ENCODE data around the gene PROK2.
A peak's percentile ranks its signal among the peaks of the same experiment; 100 is the strongest.

PROK2 gene

DNA sequence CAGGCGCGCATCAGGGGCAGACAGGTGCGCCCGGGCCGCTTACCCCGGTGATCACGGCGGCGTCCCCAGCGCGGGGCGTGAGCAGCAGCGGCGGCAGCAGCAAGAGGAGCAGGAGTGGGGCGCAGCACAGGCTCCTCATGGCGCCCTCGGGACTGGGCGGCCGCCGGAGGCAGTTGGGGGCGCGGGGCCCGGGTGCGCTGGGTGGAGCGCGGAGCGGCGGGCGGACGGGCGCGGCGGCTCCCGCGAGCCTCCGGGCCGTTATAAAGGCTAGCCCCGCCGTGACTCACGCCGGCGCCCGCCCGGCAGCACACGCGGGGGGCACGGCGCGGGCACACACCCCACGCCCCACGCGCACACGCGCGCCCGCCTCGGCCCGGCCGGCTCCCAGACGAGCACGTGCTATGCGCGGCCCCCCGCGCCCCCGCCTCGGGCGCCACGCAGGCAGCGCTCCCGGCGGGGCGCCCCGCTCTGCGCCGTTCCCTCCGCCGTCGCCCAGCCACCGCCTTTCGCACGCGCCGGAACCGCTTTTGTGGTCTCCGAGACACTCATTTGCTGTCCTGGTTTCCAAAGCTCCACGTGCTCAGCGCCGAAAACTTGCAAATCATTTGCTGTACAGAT is at the start of gene PROK2:
TSS of gene PROK2 (minus strand) at position 235 of the 618 bp plus-strand sequence. CDS start at position 139, 96 bp downstream.
- DNase-seq: no peak

DNA sequence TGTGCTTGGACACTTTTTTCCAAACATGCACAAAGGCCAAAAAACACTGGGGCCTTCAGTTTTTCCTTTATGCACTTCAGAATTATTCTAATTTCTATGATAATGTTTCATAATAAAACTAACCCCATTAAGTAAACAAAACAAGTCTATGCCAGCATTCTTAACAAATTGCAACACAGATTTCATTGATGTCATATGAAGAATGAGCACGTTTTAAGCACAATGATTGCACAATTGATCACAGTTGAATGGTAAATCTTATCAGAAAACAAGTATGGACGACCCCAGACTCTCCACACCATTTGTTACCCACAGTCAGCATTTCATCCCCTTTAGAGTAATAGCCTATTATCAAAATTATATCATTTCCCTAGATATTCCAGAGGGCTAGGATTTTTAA is 46.7 kb upstream of the PROK2 start:
- no peak for DNase-seq

- no peak for DNase-seq
These were observed 40.8 kb upstream of the PROK2 start for GRCh38 chr3:71825551-71826283.

- no peak for DNase-seq
These were observed 36.2 kb upstream of the PROK2 start for GRCh38 chr3:71821116-71821515.

- DNase-seq: no peak
These were observed 32.3 kb upstream of the PROK2 start for GRCh38 chr3:71817262-71817661.

DNA sequence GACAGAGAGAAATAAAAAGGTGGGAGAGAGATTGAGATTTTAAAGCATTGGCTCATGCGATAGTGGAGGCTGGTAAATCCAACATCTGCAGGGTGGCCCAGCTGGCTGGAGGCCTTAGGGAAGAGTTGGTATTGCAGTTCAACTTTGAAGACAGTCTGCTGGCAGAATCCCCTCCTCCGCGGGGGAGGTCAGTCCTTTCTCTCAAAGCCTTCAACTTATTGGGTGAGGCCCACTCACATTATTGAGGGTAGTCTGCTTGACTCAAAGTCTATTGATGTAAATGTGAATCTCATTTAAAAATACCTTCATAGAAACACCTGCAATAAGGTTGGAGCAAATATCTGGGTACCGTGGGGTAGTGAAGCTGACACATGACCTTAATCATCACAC is 31.8 kb upstream of the PROK2 start:
- DNase-seq: no peak

- DNase-seq: no peak
These were observed 30.6 kb upstream of the PROK2 start for GRCh38 chr3:71815340-71816067.

- DNase-seq: no peak
These were observed 28.8 kb upstream of the PROK2 start for GRCh38 chr3:71813704-71814103.

- no peak for DNase-seq
These were observed 28.1 kb upstream of the PROK2 start for GRCh38 chr3:71813073-71813472.

GRCh38 chr3:71810056-71810455 is 25.1 kb upstream of the PROK2 start:
- no peak for DNase-seq

GRCh38 chr3:71809321-71810026 is 24.5 kb upstream of the PROK2 start:
- no peak for DNase-seq

- DNase-seq: no peak
These were observed 21.8 kb upstream of the PROK2 start for GRCh38 chr3:71806736-71807135.

DNA sequence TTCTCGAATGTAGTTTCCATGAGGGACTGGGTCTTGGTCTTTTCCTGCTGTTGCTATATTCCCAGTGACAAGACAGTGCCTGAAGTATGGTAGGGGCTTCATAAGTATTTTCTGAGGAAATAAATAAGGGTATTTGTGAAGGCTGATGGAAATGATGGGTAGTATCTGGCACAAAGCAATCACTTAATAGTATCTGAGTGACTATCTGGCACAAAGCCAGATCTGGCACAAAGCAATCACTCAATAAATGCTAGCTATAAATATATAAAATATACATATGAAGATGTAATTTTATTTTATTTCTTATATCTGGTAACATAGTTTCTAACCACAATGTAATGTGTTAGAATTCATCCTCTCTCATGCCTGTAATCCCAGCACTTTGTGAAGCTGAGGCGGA is 20.7 kb upstream of the PROK2 start:
- DNase-seq: no peak

- DNase-seq: no peak
These were observed 20.3 kb upstream of the PROK2 start for GRCh38 chr3:71805199-71805598.

GRCh38 chr3:71803248-71803647 is 18.3 kb upstream of the PROK2 start:
- DNase-seq: no peak

GRCh38 chr3:71801986-71802385 is 17.0 kb upstream of the PROK2 start:
- no peak for DNase-seq

DNA sequence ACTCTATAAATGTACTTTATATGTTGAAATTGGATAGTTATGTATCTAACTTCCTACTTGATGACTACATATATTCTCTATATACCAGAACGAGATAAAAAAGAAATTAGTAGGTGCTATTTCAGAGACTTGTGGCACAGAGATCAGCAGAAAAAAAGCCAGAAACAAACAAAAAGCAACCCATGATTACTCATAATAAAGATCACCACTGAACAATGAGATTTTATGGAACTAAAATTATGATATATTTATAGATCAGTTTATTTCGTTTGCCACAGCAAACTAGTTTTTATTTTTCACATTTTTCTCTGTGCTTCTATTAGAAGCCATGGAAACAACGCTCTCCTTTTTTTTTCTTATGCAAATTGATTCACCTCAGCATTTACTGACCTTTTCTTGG is 15.1 kb upstream of the PROK2 start:
- DNase-seq: no peak

DNA sequence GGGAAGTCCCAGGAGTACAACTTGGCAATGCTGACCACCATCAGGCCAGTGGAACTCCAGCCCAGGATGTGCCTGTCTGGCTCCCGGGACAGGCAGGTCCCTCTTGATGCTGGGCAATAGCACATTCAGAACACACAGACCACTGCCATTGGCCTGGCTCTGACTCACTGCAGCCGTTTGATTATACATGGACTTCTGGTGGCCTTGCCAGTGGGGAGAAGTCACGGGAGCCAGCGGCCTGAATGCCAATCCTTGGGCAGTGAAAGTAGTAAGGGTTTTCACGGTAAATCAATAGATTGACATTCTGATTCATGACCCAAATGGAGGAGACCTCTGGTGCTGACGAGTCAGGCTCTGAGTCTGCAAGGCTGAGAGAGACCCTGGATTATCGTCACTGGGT is 12.5 kb upstream of the PROK2 start:
- no peak for DNase-seq

DNA sequence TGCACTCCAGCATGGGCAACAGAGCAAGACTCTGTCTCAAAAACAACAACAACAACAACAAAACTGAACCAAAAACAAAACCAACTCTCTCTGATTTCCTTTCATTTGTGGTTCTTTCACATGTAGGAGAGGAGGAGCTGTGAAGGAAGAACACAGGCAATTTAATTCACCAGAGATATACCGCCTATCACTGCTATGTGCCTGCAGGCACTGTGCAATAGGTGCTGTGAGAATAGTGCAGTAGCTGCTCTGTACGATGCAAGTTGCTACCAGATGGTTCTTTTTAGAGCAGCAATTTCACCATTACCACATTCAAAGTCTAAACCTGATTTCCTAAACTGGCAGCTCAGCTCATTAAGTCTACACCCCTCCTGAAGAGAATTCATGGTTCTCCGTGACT is 11.3 kb upstream of the PROK2 start:
- no peak for DNase-seq

DNA sequence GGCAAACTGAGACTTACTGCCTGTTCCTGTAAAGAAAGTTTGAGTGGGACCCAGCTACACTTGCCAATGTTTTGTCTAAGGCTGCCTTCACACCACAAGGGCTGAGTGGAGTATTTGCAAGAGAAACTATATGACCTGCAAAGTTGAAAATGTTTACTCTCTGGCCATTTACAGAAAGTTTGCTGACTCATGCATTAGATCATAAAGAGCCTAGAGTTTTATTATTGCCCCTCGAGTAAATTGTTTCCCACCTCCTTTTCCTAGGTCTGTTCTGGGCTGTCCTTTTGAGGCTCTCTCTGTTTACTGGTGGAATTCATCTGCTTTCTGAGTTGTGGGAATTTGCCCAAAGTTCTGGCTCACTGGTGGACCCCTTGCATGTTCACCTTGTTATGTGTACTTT is 6.7 kb upstream of the PROK2 start:
- no peak for DNase-seq

DNA sequence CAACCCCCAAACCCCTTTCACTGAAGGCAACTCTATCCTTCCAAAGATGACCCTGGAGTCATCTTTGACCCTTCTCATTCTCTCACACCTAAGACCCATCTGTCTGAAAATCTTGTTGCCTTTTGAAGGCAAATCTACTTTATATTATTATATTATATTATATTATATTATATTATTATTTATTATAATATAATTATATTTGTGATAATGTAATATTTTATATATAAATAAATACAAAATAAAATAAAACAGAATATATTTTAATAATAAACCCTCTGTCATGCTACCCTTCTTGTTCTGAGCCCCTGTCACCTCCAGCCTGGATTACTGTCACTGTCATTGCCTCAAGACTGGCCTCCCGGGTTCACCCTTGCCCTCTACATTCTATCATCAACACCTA is 5.0 kb upstream of the PROK2 start:
- DNase-seq: no peak

DNA sequence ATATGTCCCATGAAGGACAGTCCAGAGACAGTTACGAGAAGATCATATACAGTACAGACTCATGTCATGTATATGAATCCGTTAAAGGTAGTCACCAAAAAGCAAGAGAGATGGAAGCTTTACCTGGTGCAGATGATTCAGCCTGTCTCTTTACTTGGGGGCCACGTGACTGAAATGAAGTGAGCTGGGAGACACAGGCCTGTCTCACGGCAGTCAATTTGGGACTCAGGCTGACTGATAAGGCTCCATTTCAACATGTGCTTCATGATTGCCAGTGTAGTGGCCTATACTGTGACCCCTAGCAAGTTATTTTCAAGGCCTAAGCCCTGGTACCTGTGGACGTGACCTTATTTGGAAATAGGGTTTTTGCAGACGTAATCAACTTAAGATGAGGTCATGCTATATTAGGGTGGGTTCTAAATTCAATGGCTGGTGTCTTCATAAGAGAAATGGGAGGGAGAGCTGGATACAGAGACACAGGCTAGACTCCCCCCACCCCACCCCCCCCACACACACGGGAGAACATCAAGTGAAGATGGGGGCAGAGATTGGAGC is 3.0 kb upstream of the PROK2 start:
- no peak for DNase-seq

- DNase-seq: peak; percentile 9
These were observed 1.6 kb upstream of the PROK2 start for GRCh38 chr3:71786551-71786950.

All from retina (tissue), 1 donor.